ENCODE data around the gene INPP5J. TPM values are rescaled to one million over a fixed set of nuclear protein-coding genes. Genes with fewer than 3 reads are reported as not detected.
A peak's percentile ranks its signal among the peaks of the same experiment; 100 is the strongest.

INPP5J gene
- total RNA-seq, 1 experiment from 2014 or later = 1.7 TPM

DNA sequence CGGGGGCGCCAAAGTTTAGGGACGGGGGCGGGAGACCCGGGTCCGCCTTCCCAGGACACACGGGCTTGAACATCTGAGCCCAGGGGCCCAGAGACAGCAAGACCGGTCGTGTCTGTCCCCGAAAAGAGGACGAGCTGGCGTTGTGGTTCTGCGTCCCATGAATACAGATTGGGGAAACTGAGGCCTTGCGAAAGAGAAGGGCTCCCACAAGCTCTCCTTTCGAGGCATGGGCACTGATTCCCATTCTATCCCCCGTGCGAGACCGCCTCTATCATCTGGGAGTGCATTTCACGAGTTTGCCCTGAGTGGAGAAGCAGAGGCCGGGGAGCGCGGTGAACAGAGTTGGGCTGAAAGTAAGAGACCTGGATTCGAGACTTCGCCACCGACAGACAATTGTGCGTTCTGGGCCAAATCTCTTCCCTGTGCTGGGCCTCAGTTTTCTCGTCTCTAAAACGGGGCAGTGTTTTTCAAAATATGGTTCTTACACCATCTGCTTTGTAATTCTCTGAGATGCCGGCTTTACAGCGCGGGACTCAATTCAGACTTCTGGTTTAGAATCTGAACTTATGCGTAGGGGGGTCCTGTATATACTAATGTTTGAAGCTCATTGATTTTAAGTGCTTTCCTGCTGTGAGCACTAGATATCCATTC lies 37.7 kb downstream of the INPP5J start:
- POLR2A ChIA-PET = no interaction called here
- Histone ChIP-seq H3K9me3 (ENCODE audit: control insufficient read depth, insufficient read depth, low read depth, low read length) (no peaks in the 10 kb centered on the region), H3K27me3 (ENCODE audit: control insufficient read depth, insufficient read depth, low read length) (no peaks in the 10 kb centered on the region), H3K4me1 (ENCODE audit: control insufficient read depth, insufficient read depth, low read length) (peaks cover 3% of the 10 kb centered on the region), H3K36me3 (ENCODE audit: control insufficient read depth, insufficient read depth, low read length) (peaks cover 6% of the 10 kb centered on the region; the same call in 1 of the 2 replicates), H3K27ac (ENCODE audit: low read length) (peak overlapping the region; percentile 86), H3K4me3 (ENCODE audit: low read depth in 2 of 2, low read length in 2 of 2) (peak overlapping the region; percentile 91 to 92)
- in situ Hi-C loops (cut with HindIII; ENCODE audit: low pct_unique_long_range_greater_than_20kb, low sequenced_read_pairs) (no loop called here), intact Hi-C loops (cut with micrococcal nuclease; ENCODE audit: unreplicated experiment) (no loop called here)
- TSS peak; percentile 81 for BruUV-seq (replicated peaks)
- no peak for DNase-seq (ENCODE audit: low read depth, low spot score)
- TF ChIP-seq POLR2AphosphoS5 (IDR thresholded peaks at IDR 0.05; ENCODE audit: low read depth, low read length) (no peak), TCF7L2 (IDR thresholded peaks at IDR 0.05; ENCODE audit: low read depth, low read length) (no peak), SIN3A (IDR thresholded peaks at IDR 0.05; ENCODE audit: borderline replicate concordance, insufficient read depth, low read depth, low read length) (no peak; the same call in 1 of the 2 replicates)
- TF ChIP-seq, protein P1, sequence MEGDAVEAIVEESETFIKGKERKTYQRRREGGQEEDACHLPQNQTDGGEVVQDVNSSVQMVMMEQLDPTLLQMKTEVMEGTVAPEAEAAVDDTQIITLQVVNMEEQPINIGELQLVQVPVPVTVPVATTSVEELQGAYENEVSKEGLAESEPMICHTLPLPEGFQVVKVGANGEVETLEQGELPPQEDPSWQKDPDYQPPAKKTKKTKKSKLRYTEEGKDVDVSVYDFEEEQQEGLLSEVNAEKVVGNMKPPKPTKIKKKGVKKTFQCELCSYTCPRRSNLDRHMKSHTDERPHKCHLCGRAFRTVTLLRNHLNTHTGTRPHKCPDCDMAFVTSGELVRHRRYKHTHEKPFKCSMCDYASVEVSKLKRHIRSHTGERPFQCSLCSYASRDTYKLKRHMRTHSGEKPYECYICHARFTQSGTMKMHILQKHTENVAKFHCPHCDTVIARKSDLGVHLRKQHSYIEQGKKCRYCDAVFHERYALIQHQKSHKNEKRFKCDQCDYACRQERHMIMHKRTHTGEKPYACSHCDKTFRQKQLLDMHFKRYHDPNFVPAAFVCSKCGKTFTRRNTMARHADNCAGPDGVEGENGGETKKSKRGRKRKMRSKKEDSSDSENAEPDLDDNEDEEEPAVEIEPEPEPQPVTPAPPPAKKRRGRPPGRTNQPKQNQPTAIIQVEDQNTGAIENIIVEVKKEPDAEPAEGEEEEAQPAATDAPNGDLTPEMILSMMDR (IDR thresholded peaks at IDR 0.05) = no peak
- TF ChIP-seq, protein P2, sequence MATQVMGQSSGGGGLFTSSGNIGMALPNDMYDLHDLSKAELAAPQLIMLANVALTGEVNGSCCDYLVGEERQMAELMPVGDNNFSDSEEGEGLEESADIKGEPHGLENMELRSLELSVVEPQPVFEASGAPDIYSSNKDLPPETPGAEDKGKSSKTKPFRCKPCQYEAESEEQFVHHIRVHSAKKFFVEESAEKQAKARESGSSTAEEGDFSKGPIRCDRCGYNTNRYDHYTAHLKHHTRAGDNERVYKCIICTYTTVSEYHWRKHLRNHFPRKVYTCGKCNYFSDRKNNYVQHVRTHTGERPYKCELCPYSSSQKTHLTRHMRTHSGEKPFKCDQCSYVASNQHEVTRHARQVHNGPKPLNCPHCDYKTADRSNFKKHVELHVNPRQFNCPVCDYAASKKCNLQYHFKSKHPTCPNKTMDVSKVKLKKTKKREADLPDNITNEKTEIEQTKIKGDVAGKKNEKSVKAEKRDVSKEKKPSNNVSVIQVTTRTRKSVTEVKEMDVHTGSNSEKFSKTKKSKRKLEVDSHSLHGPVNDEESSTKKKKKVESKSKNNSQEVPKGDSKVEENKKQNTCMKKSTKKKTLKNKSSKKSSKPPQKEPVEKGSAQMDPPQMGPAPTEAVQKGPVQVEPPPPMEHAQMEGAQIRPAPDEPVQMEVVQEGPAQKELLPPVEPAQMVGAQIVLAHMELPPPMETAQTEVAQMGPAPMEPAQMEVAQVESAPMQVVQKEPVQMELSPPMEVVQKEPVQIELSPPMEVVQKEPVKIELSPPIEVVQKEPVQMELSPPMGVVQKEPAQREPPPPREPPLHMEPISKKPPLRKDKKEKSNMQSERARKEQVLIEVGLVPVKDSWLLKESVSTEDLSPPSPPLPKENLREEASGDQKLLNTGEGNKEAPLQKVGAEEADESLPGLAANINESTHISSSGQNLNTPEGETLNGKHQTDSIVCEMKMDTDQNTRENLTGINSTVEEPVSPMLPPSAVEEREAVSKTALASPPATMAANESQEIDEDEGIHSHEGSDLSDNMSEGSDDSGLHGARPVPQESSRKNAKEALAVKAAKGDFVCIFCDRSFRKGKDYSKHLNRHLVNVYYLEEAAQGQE (IDR thresholded peaks at IDR 0.05; ENCODE audit: insufficient read depth in 1 of 2, low read depth in 2 of 2, low read length in 1 of 2) = no peak
- peak; percentile 80 for ATAC-seq
- CTCF ChIA-PET = no interaction called here

DNA sequence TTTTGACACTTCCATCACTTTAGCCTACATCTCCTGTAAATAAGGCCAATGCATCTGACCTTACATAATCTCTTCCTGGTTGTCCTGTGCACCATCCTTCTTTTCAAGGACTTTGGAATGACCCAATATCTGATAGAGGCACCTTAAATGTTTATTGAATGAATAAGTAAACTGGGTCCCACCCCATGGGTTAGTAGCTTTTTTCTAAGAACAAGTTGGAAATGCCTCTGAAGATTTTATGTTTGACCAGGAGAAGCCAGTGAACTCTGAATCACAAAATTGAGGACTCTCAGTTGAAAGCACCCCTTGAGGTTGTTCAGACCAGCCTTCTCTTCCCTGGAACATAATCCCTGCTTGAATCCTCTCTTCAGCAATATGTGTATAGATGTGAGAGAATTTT lies 38.6 kb downstream of the INPP5J start:
- Histone ChIP-seq H3K27ac (ENCODE audit: low read length) (no peak overlapping the region), H3K4me1 (ENCODE audit: control insufficient read depth, insufficient read depth, low read length) (peaks cover 3% of the 10 kb centered on the region), H3K36me3 (ENCODE audit: control insufficient read depth, insufficient read depth, low read length) (peaks cover 6% of the 10 kb centered on the region; the same call in 1 of the 2 replicates), H3K4me3 (ENCODE audit: low read depth in 2 of 2, low read length in 2 of 2) (peak overlapping the region; percentile 91 to 92), H3K27me3 (ENCODE audit: control insufficient read depth, insufficient read depth, low read length) (no peaks in the 10 kb centered on the region), H3K9me3 (ENCODE audit: control insufficient read depth, insufficient read depth, low read depth, low read length) (no peaks in the 10 kb centered on the region)
- ATAC-seq = no peak
- intact Hi-C loops (cut with micrococcal nuclease; ENCODE audit: unreplicated experiment) (no loop called here), in situ Hi-C loops (cut with HindIII; ENCODE audit: low pct_unique_long_range_greater_than_20kb, low sequenced_read_pairs) (no loop called here)
- CTCF ChIA-PET = interaction anchor here (0.6 kb wide), 1 partner anchor 71 kb away, joined by 3 read pairs; no protein-coding TSS in a partner anchor
- DNase-seq (ENCODE audit: low read depth, low spot score) = no peak
- POLR2A ChIA-PET = interaction anchor here (0.6 to 1.1 kb wide), 3 partner anchors 15 to 58 kb away, joined by 3 to 15 read pairs (median 3); partner anchors contain the start of gene LIMK2
- TF ChIP-seq TCF7L2 (IDR thresholded peaks at IDR 0.05; ENCODE audit: low read depth, low read length) = no peak
- BruUV-seq (replicated peaks) = no TSS peak

Data from Panc1 (cell line).